PFSK-1 (cell line): Measurements from ENCODE around the gene SNX4.

Source experiments
- FOXP2 ChIP-seq: optimal IDR thresholded peaks from 2 replicates; pipeline ENCODE3; 2011; ENCODE audit warnings: borderline replicate concordance, control low read depth, inconsistent platforms; ENCODE audit not compliant: insufficient read depth; ENCODE audit errors: extremely low read length, extremely low read depth
- POLR2AphosphoS5 ChIP-seq: IDR thresholded peaks from 2 replicates; pipeline ENCODE4 v1.6.1; 2012; ENCODE audit warnings: low read depth, mild to moderate bottlenecking, control low read depth, low read length, moderate library complexity
- REST ChIP-seq, 2 experiments: IDR thresholded peaks; 2 replicates each; pipeline versions ENCODE4 v1.6.1 to v1.8.0; 2011 to 2012; ENCODE audit warnings: low read depth in 2 of 2, low read length in 2 of 2, control low read depth in 1 of 2, inconsistent platforms in 1 of 2, mild to moderate bottlenecking in 1 of 2, moderate library complexity in 1 of 2; ENCODE audit not compliant: insufficient read depth in 1 of 2
- SIN3A ChIP-seq: IDR thresholded peaks from 2 replicates; pipeline ENCODE4 v1.6.1; 2012; ENCODE audit warnings: mild to moderate bottlenecking, low read length, moderate library complexity, borderline replicate concordance; ENCODE audit not compliant: insufficient read depth
- TAF1 ChIP-seq: IDR thresholded peaks from 2 replicates; pipeline ENCODE4 v1.6.1; 2012; ENCODE audit warnings: low read length, control low read depth, borderline replicate concordance; ENCODE audit not compliant: insufficient read depth

Gene SNX4

GRCh38 chr3:125511420-125512118 lies 8.4 kb downstream of the SNX4 start:
- TF ChIP-seq FOXP2 (no peak), POLR2AphosphoS5 (no peak), REST (IDR thresholded peaks at IDR 0.05; ENCODE audit: insufficient read depth in 1 of 2, low read depth in 2 of 2, low read length in 2 of 2) (no peak), TAF1 (no peak), SIN3A (no peak)

- TF ChIP-seq SIN3A, result no peak
- TF ChIP-seq TAF1, result no peak
These were observed 12.9 kb downstream of the SNX4 start for GRCh38 chr3:125507128-125507527.

DNA sequence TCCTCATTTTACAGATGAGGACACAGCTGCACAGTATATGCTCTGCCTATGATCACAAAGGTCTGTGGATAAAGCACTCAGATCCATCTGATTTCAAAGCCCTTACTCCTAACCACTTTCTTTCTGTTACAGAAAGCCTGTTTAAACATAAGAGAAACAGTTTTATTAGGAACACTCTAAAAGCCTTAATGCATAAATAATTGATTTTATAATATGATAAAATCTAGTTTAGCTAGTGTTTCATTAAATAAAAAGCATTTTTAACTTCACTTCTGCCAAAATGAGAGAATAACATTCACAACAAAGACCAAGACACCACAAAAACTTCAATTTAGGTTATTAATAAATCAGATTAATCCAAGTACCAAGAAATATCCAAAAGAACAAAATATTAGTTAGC lies 21.4 kb downstream of the SNX4 start:
- TF ChIP-seq FOXP2, result no peak
- no peak for TF ChIP-seq REST (IDR thresholded peaks at IDR 0.05; ENCODE audit: insufficient read depth in 1 of 2, low read depth in 2 of 2, low read length in 2 of 2)
- no peak for TF ChIP-seq SIN3A
- no peak for TF ChIP-seq TAF1
- TF ChIP-seq POLR2AphosphoS5, result no peak

GRCh38 chr3:125496701-125497100 lies 23.3 kb downstream of the SNX4 start:
- TF ChIP-seq REST (IDR thresholded peaks at IDR 0.05; ENCODE audit: insufficient read depth in 1 of 2, low read depth in 2 of 2, low read length in 2 of 2) (no peak), TAF1 (no peak), FOXP2 (no peak), POLR2AphosphoS5 (no peak), SIN3A (no peak)

GRCh38 chr3:125482406-125482805 lies 37.6 kb downstream of the SNX4 start:
- TF ChIP-seq SIN3A, result no peak
- TF ChIP-seq POLR2AphosphoS5, result no peak
- no peak for TF ChIP-seq REST (IDR thresholded peaks at IDR 0.05; ENCODE audit: insufficient read depth in 1 of 2, low read depth in 2 of 2, low read length in 2 of 2)
- TF ChIP-seq TAF1, result no peak
- no peak for TF ChIP-seq FOXP2
